Ishikawa (cell line): ENCODE data around the gene PUDP.

Source experiments
- CEBPB ChIP-seq: IDR thresholded peaks from 2 replicates; pipeline ENCODE4 v1.6.1; 2012
- CREB1 ChIP-seq: IDR thresholded peaks from 2 replicates; pipeline ENCODE4 v1.6.1; 2012; ENCODE audit warnings: low read depth
- EGR1 ChIP-seq: IDR thresholded peaks from 2 replicates; pipeline ENCODE4 v1.6.1; 2012
- EP300 ChIP-seq: IDR thresholded peaks from 2 replicates; pipeline ENCODE4 v1.6.1; 2012; ENCODE audit warnings: borderline replicate concordance
- FOXM1 ChIP-seq: IDR thresholded peaks from 2 replicates; pipeline ENCODE4 v1.6.1; 2012; ENCODE audit warnings: low read depth, borderline replicate concordance
- NFIC ChIP-seq: IDR thresholded peaks from 2 replicates; pipeline ENCODE4 v1.6.1; 2012
- RAD21 ChIP-seq: IDR thresholded peaks from 2 replicates; pipeline ENCODE4 v1.6.1; 2012; ENCODE audit warnings: low read depth
- TAF1 ChIP-seq: IDR thresholded peaks from 2 replicates; pipeline ENCODE4 v1.6.1; 2012; ENCODE audit warnings: low read depth, mild to moderate bottlenecking
- TCF12 ChIP-seq: IDR thresholded peaks from 2 replicates; pipeline ENCODE4 v1.6.1; 2012; ENCODE audit warnings: low read depth
- TEAD4 ChIP-seq: IDR thresholded peaks from 2 replicates; pipeline ENCODE4 v1.6.1; 2012
- YY1 ChIP-seq: IDR thresholded peaks from 2 replicates; pipeline ENCODE4 v1.6.1; 2012; ENCODE audit warnings: low read depth
- ZBTB7A ChIP-seq: IDR thresholded peaks from 2 replicates; pipeline ENCODE4 v1.6.1; 2012; ENCODE audit warnings: low read depth
- TF ChIP-seq, protein P1 (sequence below): IDR thresholded peaks from 2 replicates; pipeline ENCODE4 v1.6.1; 2012
- TF ChIP-seq, protein P2 (sequence below): IDR thresholded peaks from 2 replicates; pipeline ENCODE4 v1.6.1; 2012
- TF ChIP-seq, protein P3 (sequence below): IDR thresholded peaks from 2 replicates; pipeline ENCODE4 v1.6.1; 2012; ENCODE audit warnings: low read depth, mild to moderate bottlenecking

PUDP gene

DNA sequence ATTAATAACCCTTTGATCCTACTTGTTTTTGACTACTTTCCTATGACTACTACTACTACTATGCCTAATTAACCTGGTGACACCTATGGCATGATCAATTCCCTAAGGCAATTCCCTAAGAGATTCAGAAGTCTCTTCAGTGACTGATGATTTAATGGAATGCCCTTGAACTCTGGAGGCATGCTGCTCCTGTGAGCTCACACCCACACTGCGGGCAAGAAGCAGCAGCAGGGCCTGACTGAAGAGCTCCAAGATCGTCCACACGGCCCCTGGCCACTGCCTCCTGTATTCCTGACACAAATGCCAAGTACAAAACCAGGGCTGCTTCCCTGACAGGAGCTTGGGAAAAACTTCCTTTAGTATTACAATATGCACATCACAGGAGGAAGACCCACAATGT lies 74.6 kb downstream of the PUDP start:
- TF ChIP-seq, protein P1, sequence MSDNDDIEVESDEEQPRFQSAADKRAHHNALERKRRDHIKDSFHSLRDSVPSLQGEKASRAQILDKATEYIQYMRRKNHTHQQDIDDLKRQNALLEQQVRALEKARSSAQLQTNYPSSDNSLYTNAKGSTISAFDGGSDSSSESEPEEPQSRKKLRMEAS = no peak

DNA sequence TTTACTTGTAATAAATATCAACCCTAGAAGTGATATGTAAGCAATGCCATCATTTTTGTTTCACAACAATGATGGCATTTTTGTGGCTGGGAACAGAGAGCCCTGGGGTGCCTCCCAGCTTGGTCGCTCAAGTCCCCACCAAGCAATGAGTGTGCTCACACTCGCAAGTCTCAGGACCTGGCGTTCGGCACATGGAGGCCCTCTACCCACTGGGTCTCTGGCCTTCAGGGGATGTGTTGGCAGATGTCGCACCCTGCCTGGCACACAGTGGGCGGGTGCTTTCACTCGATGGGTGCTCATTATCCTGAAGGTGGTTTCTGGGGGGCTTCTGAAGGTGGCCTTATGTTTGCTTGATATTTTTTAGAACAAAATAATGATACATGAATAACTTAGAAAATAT lies 75.1 kb downstream of the PUDP start:
- no peak for TF ChIP-seq FOXM1
- TF ChIP-seq YY1 = no peak
- no peak for TF ChIP-seq RAD21
- TF ChIP-seq EP300 = no peak
- TF ChIP-seq CEBPB = no peak
- TF ChIP-seq NFIC = no peak
- no peak for TF ChIP-seq TAF1
- TF ChIP-seq EGR1 = no peak
- TF ChIP-seq ZBTB7A = no peak
- TF ChIP-seq TEAD4 = no peak

DNA sequence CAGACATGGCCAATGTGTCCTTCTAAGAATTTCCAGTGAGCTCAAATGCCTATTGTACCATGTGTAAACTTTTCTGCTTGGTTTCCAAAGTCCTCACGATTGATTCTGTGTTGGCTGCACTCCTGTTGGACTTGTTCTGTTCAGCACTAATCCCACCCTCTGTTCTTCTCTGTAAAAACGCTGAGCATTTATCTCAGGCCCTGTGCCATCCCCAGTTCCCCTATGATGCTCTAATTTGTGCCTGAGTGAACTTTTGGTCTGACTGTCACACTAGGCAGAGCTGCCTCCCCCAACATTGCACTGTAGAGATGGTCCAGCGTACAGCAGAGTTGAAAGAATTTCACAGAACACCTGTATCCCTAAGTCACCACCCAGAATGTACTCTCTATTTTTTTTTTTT lies 76.6 kb downstream of the PUDP start:
- TF ChIP-seq TAF1 (no peak), TCF12 (no peak), EGR1 (no peak), FOXM1 (no peak), RAD21 (no peak)
- TF ChIP-seq, protein P2, sequence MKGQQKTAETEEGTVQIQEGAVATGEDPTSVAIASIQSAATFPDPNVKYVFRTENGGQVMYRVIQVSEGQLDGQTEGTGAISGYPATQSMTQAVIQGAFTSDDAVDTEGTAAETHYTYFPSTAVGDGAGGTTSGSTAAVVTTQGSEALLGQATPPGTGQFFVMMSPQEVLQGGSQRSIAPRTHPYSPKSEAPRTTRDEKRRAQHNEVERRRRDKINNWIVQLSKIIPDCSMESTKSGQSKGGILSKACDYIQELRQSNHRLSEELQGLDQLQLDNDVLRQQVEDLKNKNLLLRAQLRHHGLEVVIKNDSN = no peak
- TF ChIP-seq, protein P3, sequence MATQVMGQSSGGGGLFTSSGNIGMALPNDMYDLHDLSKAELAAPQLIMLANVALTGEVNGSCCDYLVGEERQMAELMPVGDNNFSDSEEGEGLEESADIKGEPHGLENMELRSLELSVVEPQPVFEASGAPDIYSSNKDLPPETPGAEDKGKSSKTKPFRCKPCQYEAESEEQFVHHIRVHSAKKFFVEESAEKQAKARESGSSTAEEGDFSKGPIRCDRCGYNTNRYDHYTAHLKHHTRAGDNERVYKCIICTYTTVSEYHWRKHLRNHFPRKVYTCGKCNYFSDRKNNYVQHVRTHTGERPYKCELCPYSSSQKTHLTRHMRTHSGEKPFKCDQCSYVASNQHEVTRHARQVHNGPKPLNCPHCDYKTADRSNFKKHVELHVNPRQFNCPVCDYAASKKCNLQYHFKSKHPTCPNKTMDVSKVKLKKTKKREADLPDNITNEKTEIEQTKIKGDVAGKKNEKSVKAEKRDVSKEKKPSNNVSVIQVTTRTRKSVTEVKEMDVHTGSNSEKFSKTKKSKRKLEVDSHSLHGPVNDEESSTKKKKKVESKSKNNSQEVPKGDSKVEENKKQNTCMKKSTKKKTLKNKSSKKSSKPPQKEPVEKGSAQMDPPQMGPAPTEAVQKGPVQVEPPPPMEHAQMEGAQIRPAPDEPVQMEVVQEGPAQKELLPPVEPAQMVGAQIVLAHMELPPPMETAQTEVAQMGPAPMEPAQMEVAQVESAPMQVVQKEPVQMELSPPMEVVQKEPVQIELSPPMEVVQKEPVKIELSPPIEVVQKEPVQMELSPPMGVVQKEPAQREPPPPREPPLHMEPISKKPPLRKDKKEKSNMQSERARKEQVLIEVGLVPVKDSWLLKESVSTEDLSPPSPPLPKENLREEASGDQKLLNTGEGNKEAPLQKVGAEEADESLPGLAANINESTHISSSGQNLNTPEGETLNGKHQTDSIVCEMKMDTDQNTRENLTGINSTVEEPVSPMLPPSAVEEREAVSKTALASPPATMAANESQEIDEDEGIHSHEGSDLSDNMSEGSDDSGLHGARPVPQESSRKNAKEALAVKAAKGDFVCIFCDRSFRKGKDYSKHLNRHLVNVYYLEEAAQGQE = no peak

DNA sequence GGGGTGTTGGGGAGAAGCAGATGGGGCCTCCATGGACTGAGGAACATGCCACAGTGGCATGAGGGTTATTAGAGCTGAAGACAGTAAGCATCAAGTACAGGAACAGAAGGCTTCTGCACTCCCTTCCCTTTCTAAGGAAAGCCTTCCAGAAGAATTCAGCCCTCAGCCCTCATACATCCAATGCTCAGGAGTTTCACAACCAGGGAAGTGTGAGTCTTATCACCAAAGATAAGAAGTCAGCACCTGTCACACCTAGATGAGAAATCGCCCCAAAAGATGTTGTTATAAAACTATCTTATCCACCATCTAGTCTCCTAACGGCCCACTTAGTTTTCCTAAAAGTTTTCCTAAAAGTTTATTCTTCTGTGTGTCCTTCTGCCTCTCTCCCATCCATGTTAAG lies 78.4 kb downstream of the PUDP start:
- no peak for TF ChIP-seq ZBTB7A
- no peak for TF ChIP-seq YY1
- TF ChIP-seq, protein P3 = no peak
- TF ChIP-seq RAD21 = no peak
- TF ChIP-seq, protein P1 = no peak
- no peak for TF ChIP-seq EGR1
- no peak for TF ChIP-seq FOXM1
- no peak for TF ChIP-seq TCF12
- TF ChIP-seq, protein P2 = no peak
- no peak for TF ChIP-seq CREB1
- no peak for TF ChIP-seq TEAD4
- no peak for TF ChIP-seq NFIC
- no peak for TF ChIP-seq CEBPB
- no peak for TF ChIP-seq EP300
- TF ChIP-seq TAF1 = no peak

DNA sequence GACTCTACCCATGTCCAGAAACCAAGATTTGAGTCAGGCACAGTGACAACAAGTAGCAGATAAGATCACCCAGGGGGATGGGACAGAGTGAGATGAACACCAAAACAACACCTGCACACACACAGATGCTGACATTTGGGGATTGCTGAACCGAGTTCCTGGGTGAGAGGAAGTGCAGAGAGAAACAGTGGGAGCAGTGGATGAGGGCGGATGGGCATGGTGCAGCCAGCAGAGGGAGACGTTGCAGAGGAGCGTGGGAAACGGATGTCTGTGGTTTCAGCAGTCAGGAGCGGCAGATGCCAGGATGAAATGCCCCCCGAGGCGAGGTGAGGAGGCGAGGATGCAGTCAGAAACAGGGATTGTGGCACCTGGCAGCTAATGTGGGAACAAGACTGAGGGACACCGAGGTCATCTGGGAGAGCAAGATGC lies 79.0 kb downstream of the PUDP start:
- TF ChIP-seq TCF12 (no peak), TAF1 (no peak), CREB1 (no peak), NFIC (no peak), TEAD4 (no peak), CEBPB (no peak)
- TF ChIP-seq, protein P3 = no peak

DNA sequence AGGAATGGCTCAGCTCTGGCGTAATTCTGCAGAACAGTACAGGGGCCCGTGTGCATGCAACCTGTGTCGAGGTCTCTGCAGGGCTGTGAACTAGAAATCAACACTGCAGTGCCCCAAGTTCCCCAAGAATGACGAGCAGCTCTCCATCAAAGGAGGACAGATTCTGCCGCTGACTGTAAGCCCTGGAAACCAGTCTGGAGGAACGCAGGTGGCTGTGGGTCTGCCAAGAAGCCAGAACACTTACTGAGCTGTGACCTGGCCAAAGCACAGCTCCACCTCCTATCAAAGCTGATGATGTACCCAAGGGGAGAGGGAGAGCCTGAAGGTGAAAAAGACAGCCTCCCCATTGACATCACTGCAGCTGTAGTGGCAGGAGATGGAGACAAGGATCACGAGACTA lies 80.7 kb downstream of the PUDP start:
- no peak for TF ChIP-seq TAF1
- TF ChIP-seq FOXM1 = no peak
- TF ChIP-seq RAD21 = no peak
- TF ChIP-seq, protein P3 = no peak
- TF ChIP-seq TCF12 = no peak
- no peak for TF ChIP-seq CEBPB
- TF ChIP-seq EGR1 = no peak
- no peak for TF ChIP-seq CREB1
- TF ChIP-seq TEAD4 = no peak
- TF ChIP-seq YY1 = no peak
- no peak for TF ChIP-seq ZBTB7A
- TF ChIP-seq, protein P2 = no peak
- TF ChIP-seq, protein P1 = no peak
- no peak for TF ChIP-seq NFIC
- TF ChIP-seq EP300 = no peak
